BE2C (cell line): Measurements from ENCODE around the gene SLC39A11.

Experiments used
- DNase-seq: peaks from one replicate; pipeline ENCODE4 v3.0.0-alpha.2; 2020
- H3K27me3 ChIP-seq: fragments of 250-450 bp; sonication (Bioruptor Pico); 2 replicates; pipeline ENCODE4 v1.5.1; 2020; ENCODE audit warnings: mild to moderate bottlenecking
- H3K36me3 ChIP-seq: fragments of 250-450 bp; sonication (Bioruptor Pico); 2 replicates; pipeline ENCODE4 v1.5.1; 2020; ENCODE audit warnings: mild to moderate bottlenecking
- H3K4me1 ChIP-seq: fragments of 250-450 bp; sonication (Bioruptor Pico); 2 replicates; pipeline ENCODE4 v1.5.1; 2020
- H3K4me3 ChIP-seq: 2 replicates; pipeline ENCODE4 v1.5.1; 2011; ENCODE audit warnings: low read depth, low read length
- H3K9me3 ChIP-seq: fragments of 250-450 bp; sonication (Bioruptor Pico); 2 replicates; pipeline ENCODE4 v1.5.1; 2020
- CTCF ChIP-seq: IDR thresholded peaks from 2 replicates; pipeline ENCODE4 v1.5.1; 2012; ENCODE audit warnings: mild to moderate bottlenecking, low read depth, low read length

The SLC39A11 gene

DNA sequence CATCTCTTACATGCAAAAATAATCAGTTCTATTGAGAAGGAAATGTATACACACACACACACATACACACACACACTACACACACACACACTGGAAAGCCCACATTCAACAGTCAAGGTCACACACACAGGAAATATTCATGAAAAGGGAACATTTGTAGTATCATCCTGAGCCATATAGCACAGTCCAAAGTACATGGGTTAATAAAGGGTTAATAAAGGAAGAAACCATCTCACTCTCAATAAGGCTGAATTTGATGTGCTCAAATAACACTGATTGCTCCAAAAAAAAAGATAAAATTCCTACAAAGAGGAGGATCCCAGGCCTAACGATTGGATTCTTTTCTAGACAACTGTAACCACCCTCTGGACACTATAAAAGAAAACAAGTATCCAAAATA, 164.7 kb downstream of the SLC39A11 start:
- Histone ChIP-seq H3K4me1 (no peaks in the 10 kb centered on the region), H3K4me3 (no peak overlapping the region), H3K9me3 (no peaks in the 10 kb centered on the region), H3K36me3 (no peaks in the 10 kb centered on the region), H3K27me3 (no peaks in the 10 kb centered on the region)
- TF ChIP-seq CTCF = no peak
- DNase-seq = no peak

- no peak for DNase-seq
- Histone ChIP-seq H3K9me3 (no peaks in the 10 kb centered on the region), H3K4me1 (peaks cover 3% of the 10 kb centered on the region; the same call in 1 of the 2 replicates), H3K36me3 (no peaks in the 10 kb centered on the region), H3K4me3 (no peak overlapping the region), H3K27me3 (no peaks in the 10 kb centered on the region)
- TF ChIP-seq CTCF = no peak
Observed at GRCh38 chr17:72927146-72927545, 165.3 kb downstream of the SLC39A11 start.

- Histone ChIP-seq H3K27me3 (no peaks in the 10 kb centered on the region), H3K4me1 (peaks cover 4% of the 10 kb centered on the region; the same call in 1 of the 2 replicates), H3K36me3 (no peaks in the 10 kb centered on the region), H3K4me3 (no peak overlapping the region), H3K9me3 (no peaks in the 10 kb centered on the region)
- TF ChIP-seq CTCF = no peak
- no peak for DNase-seq
Observed at GRCh38 chr17:72926171-72926570, 166.3 kb downstream of the SLC39A11 start.

- peaks cover 4% of the 10 kb centered on the region; the same call in 1 of the 2 replicates for H3K4me1 ChIP-seq
- TF ChIP-seq CTCF = no peak
- H3K4me3 ChIP-seq = no peak overlapping the region
- no peaks in the 10 kb centered on the region for H3K9me3 ChIP-seq
- H3K36me3 ChIP-seq = no peaks in the 10 kb centered on the region
- DNase-seq = no peak
- H3K27me3 ChIP-seq = no peaks in the 10 kb centered on the region
Observed at GRCh38 chr17:72924196-72924595, 168.3 kb downstream of the SLC39A11 start.

GRCh38 chr17:72922219-72922618, 170.3 kb downstream of the SLC39A11 start:
- H3K4me3 ChIP-seq = no peak overlapping the region
- H3K9me3 ChIP-seq = no peaks in the 10 kb centered on the region
- no peak for TF ChIP-seq CTCF
- DNase-seq = no peak
- H3K36me3 ChIP-seq = no peaks in the 10 kb centered on the region
- peaks cover 4% of the 10 kb centered on the region; the same call in 1 of the 2 replicates for H3K4me1 ChIP-seq
- no peaks in the 10 kb centered on the region for H3K27me3 ChIP-seq

GRCh38 chr17:72921347-72922054, 171.0 kb downstream of the SLC39A11 start:
- no peak for TF ChIP-seq CTCF
- H3K27me3 ChIP-seq = no peaks in the 10 kb centered on the region
- H3K36me3 ChIP-seq = no peaks in the 10 kb centered on the region
- no peak overlapping the region for H3K4me3 ChIP-seq
- no peaks in the 10 kb centered on the region for H3K9me3 ChIP-seq
- DNase-seq = no peak
- H3K4me1 ChIP-seq = peaks cover 4% of the 10 kb centered on the region; the same call in 1 of the 2 replicates
